BLaER1 treated with 17β-estradiol and CSF1 and Interleukin-3, amounts not matched to agents 10 nM and 100 nM (cell line): ENCODE results near the gene LTBP1.

Source experiments
- H3K27ac ChIP-seq, 11 experiments: shearing (Covaris generic); formaldehyde crosslinking; 2 replicates each; pipeline ENCODE4 v1.8.1; 2022
- H3K27me3 ChIP-seq, 11 experiments: shearing (Covaris generic); formaldehyde crosslinking; 2 replicates each; pipeline ENCODE4 v1.8.1; 2022
- H3K36me3 ChIP-seq, 11 experiments: shearing (Covaris generic); formaldehyde crosslinking; 2 replicates each; pipeline ENCODE4 v1.8.1; 2022
- H3K4me1 ChIP-seq, 10 experiments: shearing (Covaris generic); formaldehyde crosslinking; 2 replicates each; pipeline ENCODE4 v1.8.1; 2022
- H3K4me2 ChIP-seq, 11 experiments: shearing (Covaris generic); formaldehyde crosslinking; 2 replicates each; pipeline ENCODE4 v1.8.1; 2022
- H3K4me3 ChIP-seq, 10 experiments: shearing (Covaris generic); formaldehyde crosslinking; 2 replicates each; pipeline ENCODE4 v1.8.1; 2022
- H3K9ac ChIP-seq, 11 experiments: shearing (Covaris generic); formaldehyde crosslinking; 2 replicates each; pipeline ENCODE4 v1.8.1; 2022
- H3K9me3 ChIP-seq, 11 experiments: shearing (Covaris generic); formaldehyde crosslinking; replicated peaks in 1 of 11; 2 replicates each; pipeline ENCODE4 v1.8.1; 2022
- H4K20me1 ChIP-seq, 11 experiments: shearing (Covaris generic); formaldehyde crosslinking; 2 replicates each; pipeline ENCODE4 v1.8.1; 2022
- Cebpa-rat ChIP-seq, 11 experiments: shearing (Covaris generic); IDR thresholded peaks; 2 replicates each; pipeline ENCODE4 v1.8.1; 2022

LTBP1 gene

DNA sequence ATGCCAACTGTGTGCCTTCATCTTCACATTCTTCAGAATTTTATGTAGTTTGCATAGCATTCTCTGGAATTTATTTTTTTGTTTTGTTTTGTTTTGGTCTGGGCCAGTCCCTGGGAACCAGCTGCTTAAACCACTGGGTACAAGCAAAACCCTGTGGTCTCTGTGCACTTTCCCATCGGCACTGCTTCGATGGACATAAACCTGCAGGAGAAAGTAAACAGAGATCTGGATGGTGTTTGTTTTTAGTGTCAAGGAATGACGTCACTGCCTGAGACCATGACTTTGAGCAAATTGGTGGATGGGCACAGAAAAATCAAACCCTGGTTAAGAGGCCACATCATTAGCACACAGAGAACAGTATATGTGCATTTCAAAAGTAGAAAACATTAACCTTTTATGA, 465.0 kb downstream of the LTBP1 start:
- Histone ChIP-seq H3K4me2 (no peak overlapping the region), H3K4me1 (peaks cover 0 to under 1% (median 0%) of the 10 kb centered on the region in 10 experiments; a peak in 1 of 20 replicates), H3K4me3 (no peak overlapping the region), H3K27me3 (no peaks in the 10 kb centered on the region), H3K9ac (no peak overlapping the region), H3K36me3 (no peaks in the 10 kb centered on the region), H3K9me3 (peaks cover 7 to 16% (median 9%) of the 10 kb centered on the region in 11 experiments; a peak in 20 of 22 replicates), H4K20me1 (no peaks in the 10 kb centered on the region), H3K27ac (no peak overlapping the region)
- TF ChIP-seq Cebpa-rat (IDR thresholded peaks at IDR 0.05), result no peak

GRCh38 chr2:33412920-33413319, 466.2 kb downstream of the LTBP1 start:
- TF ChIP-seq Cebpa-rat (IDR thresholded peaks at IDR 0.05), result no peak

DNA sequence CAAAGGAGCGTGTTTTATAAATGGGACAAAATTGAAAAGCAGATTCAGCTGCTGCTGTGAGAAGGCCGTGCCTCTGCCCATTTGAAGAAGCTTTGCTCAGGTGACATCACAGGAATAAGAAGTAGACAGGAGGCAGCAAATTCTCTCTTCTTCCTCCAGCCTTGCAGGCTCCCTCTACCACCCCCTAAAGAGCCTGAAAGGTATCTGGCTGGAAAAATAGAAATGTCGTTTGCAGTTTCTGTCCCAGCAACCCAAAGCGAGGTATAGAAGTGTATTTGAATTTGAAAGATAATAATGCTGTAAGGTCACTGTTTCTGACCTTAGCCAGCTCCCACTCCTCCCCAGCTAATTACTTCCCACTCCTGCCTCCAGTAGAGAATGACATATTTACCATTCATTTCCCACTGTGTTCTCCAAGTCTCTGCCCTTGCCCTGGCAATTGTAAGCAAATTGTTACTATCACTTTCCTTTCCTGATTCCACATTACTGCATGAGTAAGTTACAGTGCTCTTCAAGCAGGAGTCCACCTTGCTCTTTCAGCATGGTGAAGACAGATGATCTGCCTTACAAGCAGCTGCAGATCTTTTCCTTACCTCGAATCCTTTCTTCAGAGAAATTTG, 472.9 kb downstream of the LTBP1 start:
- Histone ChIP-seq H3K4me2 (no peak overlapping the region), H3K27me3 (no peaks in the 10 kb centered on the region), H3K9me3 (no peaks in the 10 kb centered on the region), H3K4me3 (no peak overlapping the region), H3K9ac (no peak overlapping the region), H3K4me1 (peaks cover 0 to 11% (median 0%) of the 10 kb centered on the region in 10 experiments; a peak in 4 of 20 replicates), H4K20me1 (no peaks in the 10 kb centered on the region), H3K36me3 (no peaks in the 10 kb centered on the region), H3K27ac (no peak overlapping the region)
- TF ChIP-seq Cebpa-rat (IDR thresholded peaks at IDR 0.05), result no peak

More at GRCh38 chr2:33412920-33413319, 466.2 kb downstream of the LTBP1 start:
- Histone ChIP-seq H4K20me1 (no peaks in the 10 kb centered on the region), H3K4me1 (peaks cover 0 to 11% (median 0%) of the 10 kb centered on the region in 10 experiments; a peak in 4 of 20 replicates), H3K9me3 (peaks cover 6 to 11% (median 8%) of the 10 kb centered on the region in 11 experiments; a peak in 20 of 22 replicates), H3K9ac (no peak overlapping the region), H3K36me3 (no peaks in the 10 kb centered on the region), H3K27me3 (no peaks in the 10 kb centered on the region), H3K4me3 (no peak overlapping the region), H3K4me2 (no peak overlapping the region), H3K27ac (no peak overlapping the region)

DNA sequence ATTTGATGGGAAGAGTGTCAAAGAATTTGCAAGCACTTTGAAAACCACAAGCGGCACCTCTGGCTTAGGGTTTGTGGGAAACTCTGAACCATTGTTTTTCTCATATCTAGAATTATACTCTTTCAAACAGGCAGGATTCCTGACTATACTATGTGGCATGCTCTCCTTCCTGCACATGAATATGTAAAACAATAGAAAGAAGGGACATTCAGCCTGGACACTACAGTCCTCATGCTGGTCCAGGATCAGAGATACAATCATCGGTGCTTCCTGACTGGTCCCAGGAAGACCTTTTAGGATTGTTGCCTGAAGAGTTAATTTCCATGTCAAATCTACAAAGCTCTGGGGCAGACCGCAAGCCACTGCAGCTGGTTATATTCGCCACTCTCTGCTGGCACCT, 474.0 kb downstream of the LTBP1 start:
- Histone ChIP-seq H3K4me1 (peaks cover 0 to 11% (median 0%) of the 10 kb centered on the region in 10 experiments; a peak in 4 of 20 replicates), H3K36me3 (no peaks in the 10 kb centered on the region), H4K20me1 (no peaks in the 10 kb centered on the region), H3K4me2 (no peak overlapping the region), H3K27me3 (no peaks in the 10 kb centered on the region), H3K27ac (no peak overlapping the region), H3K9ac (no peak overlapping the region), H3K4me3 (no peak overlapping the region), H3K9me3 (no peaks in the 10 kb centered on the region)
- TF ChIP-seq Cebpa-rat (IDR thresholded peaks at IDR 0.05), result no peak

DNA sequence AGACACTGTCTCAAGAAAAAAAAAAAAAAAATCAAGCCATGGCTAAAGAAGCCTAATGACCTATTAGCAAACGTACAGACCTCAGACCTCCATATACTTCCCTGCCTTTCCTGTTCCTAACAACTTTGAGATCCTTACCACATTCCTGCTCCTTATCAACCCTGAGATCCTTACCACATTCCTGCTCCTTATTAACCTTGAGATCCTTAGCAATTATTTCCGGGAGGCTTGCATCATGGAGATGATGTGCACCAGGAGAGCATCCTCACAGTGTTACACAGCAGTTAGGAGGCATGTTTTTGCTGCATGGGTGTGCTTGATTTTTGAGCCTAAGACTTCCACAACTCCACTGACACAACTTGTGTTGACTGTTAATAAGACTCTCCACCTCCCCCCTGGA, 475.1 kb downstream of the LTBP1 start:
- H3K27me3 ChIP-seq, result no peaks in the 10 kb centered on the region
- H3K27ac ChIP-seq, result no peak overlapping the region
- no peak overlapping the region for H3K4me3 ChIP-seq
- H3K36me3 ChIP-seq, result no peaks in the 10 kb centered on the region
- no peak overlapping the region for H3K9ac ChIP-seq
- H3K9me3 ChIP-seq, result no peaks in the 10 kb centered on the region
- no peak for TF ChIP-seq Cebpa-rat (IDR thresholded peaks at IDR 0.05)
- H3K4me2 ChIP-seq, result no peak overlapping the region
- peaks cover 0 to 10% (median 0%) of the 10 kb centered on the region in 10 experiments; a peak in 4 of 20 replicates for H3K4me1 ChIP-seq
- H4K20me1 ChIP-seq, result no peaks in the 10 kb centered on the region

DNA sequence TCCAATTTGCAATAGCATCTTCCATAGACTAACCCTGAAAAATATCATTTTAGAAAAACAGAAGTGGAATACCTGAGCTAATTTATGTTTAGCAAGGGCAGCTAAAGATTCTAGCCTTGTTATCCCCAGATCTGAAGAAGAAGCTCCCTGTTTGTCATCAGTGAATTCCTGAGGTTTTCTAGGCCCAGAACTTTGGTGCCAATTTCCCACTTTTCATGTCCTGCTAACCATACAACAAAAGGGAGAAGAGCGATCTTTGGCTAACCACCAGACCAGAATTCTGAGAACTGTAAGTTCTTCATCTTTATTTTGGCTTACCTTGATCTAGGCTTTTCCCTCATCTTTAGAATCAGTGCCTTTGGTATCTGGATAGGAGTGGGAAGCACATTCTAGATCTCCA, 478.4 kb downstream of the LTBP1 start:
- no peak overlapping the region for H3K9ac ChIP-seq
- H3K9me3 ChIP-seq, result no peaks in the 10 kb centered on the region; a peak in 1 of 22 replicates
- TF ChIP-seq Cebpa-rat (IDR thresholded peaks at IDR 0.05), result no peak
- H3K4me1 ChIP-seq, result 0 out of 20 replicates have a peak, but pooled peaks cover 0 to 4% (median 0%) of the 10 kb centered on the region in 10 experiments
- no peak overlapping the region for H3K4me2 ChIP-seq
- no peak overlapping the region for H3K4me3 ChIP-seq
- no peaks in the 10 kb centered on the region for H3K27me3 ChIP-seq
- H3K27ac ChIP-seq, result no peak overlapping the region
- H3K36me3 ChIP-seq, result no peaks in the 10 kb centered on the region
- no peaks in the 10 kb centered on the region for H4K20me1 ChIP-seq

GRCh38 chr2:33425586-33426031, 478.9 kb downstream of the LTBP1 start:
- Histone ChIP-seq H3K4me3 (no peak overlapping the region), H4K20me1 (no peaks in the 10 kb centered on the region), H3K4me2 (no peak overlapping the region), H3K4me1 (0 out of 20 replicates have a peak, but pooled peaks cover 0 to 4% (median 0%) of the 10 kb centered on the region in 10 experiments), H3K27me3 (no peaks in the 10 kb centered on the region), H3K9me3 (no peaks in the 10 kb centered on the region; a peak in 1 of 22 replicates), H3K27ac (no peak overlapping the region), H3K36me3 (no peaks in the 10 kb centered on the region), H3K9ac (no peak overlapping the region)
- no peak for TF ChIP-seq Cebpa-rat (IDR thresholded peaks at IDR 0.05)

DNA sequence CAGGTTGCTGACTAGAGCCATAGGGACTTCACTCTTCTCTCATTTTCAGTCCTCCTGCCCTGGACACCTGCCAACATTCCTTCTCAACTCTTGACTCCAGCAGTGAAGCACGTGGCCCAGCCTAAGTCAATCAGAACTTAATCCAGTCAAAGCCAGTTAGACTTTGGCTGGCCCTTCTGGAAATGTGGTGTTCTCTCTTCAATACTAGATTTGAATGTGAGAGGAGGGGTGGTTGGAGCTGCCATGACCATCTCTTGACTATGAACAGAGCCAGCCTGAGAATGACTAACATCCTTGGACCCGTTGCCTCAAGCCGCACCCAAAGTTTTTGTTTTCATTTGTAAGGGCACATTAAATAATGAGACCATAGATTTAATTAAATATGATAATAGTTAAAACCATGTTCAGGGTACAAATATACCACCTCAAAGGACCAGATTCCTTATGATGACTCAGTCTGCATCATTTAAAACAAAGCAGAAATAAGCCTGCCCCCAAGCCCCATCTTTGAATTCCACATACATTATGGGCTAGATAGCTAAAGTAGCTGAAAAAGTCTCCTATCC, 480.0 kb downstream of the LTBP1 start:
- H3K9ac ChIP-seq, result no peak overlapping the region
- H3K4me2 ChIP-seq, result no peak overlapping the region

DNA sequence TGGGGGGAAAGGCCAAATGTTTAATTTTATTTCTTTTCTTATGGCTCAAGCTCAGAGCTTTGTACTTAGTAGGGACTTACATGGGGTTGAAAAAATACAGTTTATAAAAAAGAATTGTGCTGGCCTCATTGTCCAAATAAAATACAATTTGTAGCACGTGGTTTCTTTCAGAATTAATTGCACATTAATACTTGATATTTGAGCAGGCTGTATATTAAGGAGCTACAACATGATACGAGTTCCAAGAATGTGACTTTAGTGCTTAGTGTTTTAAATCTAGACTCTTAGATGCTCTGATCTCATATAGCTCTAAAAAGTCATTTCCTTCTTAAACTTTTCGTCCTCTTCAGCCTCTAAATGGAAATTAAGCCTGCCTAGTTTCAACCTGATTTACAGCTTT, 483.3 kb downstream of the LTBP1 start:
- Histone ChIP-seq H3K27me3 (no peaks in the 10 kb centered on the region), H3K36me3 (no peaks in the 10 kb centered on the region), H3K9ac (no peak overlapping the region), H3K4me3 (no peak overlapping the region), H4K20me1 (no peaks in the 10 kb centered on the region), H3K4me2 (no peak overlapping the region), H3K27ac (no peak overlapping the region), H3K9me3 (no peaks in the 10 kb centered on the region; a peak in 1 of 22 replicates), H3K4me1 (0 out of 20 replicates have a peak, but pooled peaks cover 0 to 4% (median 0%) of the 10 kb centered on the region in 10 experiments)
- TF ChIP-seq Cebpa-rat (IDR thresholded peaks at IDR 0.05), result no peak

More for the DNA sequence above, 480.0 kb downstream of the LTBP1 start:
- H4K20me1 ChIP-seq, result no peaks in the 10 kb centered on the region
- H3K4me3 ChIP-seq, result no peak overlapping the region
- no peak for TF ChIP-seq Cebpa-rat (IDR thresholded peaks at IDR 0.05)
- H3K27ac ChIP-seq, result no peak overlapping the region
- H3K9me3 ChIP-seq, result no peaks in the 10 kb centered on the region; a peak in 1 of 22 replicates
- H3K36me3 ChIP-seq, result no peaks in the 10 kb centered on the region
- 0 out of 20 replicates have a peak, but pooled peaks cover 0 to 4% (median 0%) of the 10 kb centered on the region in 10 experiments for H3K4me1 ChIP-seq
- H3K27me3 ChIP-seq, result no peaks in the 10 kb centered on the region
